ENCODE results near the gene TMEM237.

Gene TMEM237

DNA sequence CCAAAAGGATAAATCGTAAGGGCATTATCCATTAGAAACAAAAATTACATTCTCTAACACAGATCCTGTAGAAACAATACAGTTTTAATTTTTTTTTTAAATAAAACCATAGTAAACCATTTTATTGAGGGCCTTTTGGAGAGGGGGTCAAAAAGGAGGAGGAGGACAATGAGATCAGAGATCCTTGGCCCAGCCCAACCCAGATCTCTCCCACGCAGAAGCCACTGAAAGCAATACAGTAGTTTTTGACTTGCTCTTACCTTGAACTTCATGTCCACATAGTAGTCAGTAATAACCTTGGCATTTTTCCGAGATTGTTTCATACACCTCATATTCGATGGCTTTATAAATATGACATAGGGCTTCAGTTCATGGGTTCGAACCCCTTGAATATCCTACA is 4.1 kb upstream of the TMEM237 start:
- DNase-seq (ENCODE audit: low read depth) = no peak
- TF ChIP-seq, protein P1, sequence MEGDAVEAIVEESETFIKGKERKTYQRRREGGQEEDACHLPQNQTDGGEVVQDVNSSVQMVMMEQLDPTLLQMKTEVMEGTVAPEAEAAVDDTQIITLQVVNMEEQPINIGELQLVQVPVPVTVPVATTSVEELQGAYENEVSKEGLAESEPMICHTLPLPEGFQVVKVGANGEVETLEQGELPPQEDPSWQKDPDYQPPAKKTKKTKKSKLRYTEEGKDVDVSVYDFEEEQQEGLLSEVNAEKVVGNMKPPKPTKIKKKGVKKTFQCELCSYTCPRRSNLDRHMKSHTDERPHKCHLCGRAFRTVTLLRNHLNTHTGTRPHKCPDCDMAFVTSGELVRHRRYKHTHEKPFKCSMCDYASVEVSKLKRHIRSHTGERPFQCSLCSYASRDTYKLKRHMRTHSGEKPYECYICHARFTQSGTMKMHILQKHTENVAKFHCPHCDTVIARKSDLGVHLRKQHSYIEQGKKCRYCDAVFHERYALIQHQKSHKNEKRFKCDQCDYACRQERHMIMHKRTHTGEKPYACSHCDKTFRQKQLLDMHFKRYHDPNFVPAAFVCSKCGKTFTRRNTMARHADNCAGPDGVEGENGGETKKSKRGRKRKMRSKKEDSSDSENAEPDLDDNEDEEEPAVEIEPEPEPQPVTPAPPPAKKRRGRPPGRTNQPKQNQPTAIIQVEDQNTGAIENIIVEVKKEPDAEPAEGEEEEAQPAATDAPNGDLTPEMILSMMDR (IDR thresholded peaks at IDR 0.05; ENCODE audit: low read depth, low read length, missing control alignments) = no peak
- H3K4me3 ChIP-seq (ENCODE audit: low read depth, low read length) = no peak overlapping the region

DNA sequence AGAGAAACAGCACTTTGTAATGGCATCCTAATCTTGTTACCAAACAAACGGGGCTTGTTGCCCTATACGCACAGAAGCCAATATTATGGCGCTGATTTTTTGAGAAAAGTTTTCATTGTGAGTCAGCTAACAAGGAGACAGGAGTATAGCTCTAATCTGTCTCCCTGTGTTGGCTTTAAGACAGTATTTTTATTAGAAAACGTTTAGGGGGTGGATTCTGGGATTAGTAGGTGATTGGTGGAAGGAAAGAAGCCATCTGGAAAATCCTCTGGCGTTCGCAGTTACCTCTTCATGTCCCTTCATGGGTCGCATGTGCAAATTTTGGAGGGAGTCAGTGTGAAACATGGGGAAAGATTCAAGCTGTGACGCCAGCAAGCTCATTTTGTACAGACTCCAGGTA is 698 bp upstream of the TMEM237 start:
- H3K4me3 ChIP-seq (ENCODE audit: low read depth, low read length) = no peak overlapping the region
- DNase-seq (ENCODE audit: low read depth) = no peak
- TF ChIP-seq, protein P1 (IDR thresholded peaks at IDR 0.05; ENCODE audit: low read depth, low read length, missing control alignments) = no peak

DNA sequence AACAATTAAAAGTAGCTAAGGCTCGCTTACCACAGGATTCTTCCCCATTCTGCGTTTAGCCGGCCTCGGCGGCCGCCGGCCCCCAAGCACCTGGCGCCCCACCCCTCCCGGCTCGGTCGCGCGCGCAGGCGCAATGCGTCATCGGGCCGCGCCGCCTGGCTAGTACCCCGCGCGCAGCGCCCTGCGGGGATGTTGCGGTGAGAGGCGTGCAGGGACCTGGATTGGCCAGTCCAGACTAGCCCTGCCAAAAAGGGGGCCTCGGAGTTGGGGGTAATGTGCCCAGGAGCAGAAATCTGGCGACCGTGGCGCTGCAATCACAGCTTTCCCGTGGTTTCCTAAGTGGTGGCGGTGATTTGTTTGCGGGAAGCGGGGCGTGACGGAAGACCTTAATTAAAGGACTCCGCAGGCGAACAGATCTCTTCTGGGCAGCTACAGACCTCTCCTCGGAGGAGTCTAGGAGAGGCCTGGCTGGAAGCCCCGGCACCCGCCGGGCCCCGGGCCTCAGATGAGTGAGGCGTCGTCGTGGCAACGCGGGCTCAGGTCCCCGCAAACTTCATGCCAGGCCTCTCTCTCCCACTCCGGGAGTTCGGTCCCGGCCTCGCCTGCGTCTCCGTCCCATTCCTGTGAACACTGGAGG is 606 bp downstream of the TMEM237 start:
- TF ChIP-seq, protein P1 (IDR thresholded peaks at IDR 0.05; ENCODE audit: low read depth, low read length, missing control alignments) = no peak
- DNase-seq (ENCODE audit: low read depth) = peak; percentile 22

DNA sequence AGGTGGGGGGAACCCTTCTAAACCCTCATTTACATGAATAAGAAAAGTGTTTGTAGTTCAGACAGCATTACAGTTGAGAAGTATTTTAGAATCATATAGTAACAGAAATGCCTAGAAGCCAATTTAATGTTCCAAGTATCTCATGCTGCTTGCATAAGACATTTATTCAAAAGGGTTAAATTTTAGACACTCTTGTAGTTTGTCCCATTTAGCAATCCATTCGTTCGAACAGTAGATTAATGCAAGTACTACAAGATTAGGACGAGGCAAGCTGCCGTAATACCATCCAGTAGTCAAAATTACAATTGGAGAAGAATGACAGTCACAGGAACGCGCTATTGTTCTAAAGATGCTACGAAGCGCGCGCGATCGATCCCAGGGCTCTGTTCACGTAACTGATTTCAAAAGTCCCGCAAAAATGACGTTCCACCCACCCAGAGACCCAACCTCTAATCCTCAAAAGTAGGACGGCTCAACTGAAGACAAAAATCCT is 1.2 kb downstream of the TMEM237 start:
- TF ChIP-seq, protein P1 (IDR thresholded peaks at IDR 0.05; ENCODE audit: low read depth, low read length, missing control alignments) = no peak
- no peak for DNase-seq (ENCODE audit: low read depth)
- H3K4me3 ChIP-seq (ENCODE audit: low read depth, low read length) = peak overlapping the region; percentile 71

More for the DNA sequence above, 606 bp downstream of the TMEM237 start:
- peak overlapping the region; percentile 71 for H3K4me3 ChIP-seq (ENCODE audit: low read depth, low read length)

DNA sequence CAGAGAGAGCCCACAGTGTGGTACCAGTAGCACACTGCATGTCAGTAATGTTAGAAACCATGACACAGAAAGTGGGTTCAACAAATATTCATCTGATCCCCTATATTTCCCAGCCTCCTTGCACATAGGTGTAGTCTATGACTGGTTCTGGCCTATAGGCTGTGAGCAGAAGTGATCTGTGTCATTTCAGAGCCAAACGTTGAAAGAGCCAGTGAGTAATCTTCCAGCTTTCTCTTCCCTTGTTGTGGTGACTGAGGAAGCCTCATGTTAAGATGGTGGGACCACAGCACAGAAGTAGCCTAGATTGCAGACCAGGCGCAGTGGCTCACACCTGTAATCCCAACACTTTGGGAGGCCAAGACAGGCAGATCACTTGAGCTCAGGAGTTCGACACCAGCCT is 4.1 kb downstream of the TMEM237 start:
- no peak for DNase-seq (ENCODE audit: low read depth)
- TF ChIP-seq, protein P1 (IDR thresholded peaks at IDR 0.05; ENCODE audit: low read depth, low read length, missing control alignments) = no peak
- no peak overlapping the region for H3K4me3 ChIP-seq (ENCODE audit: low read depth, low read length)

DNA sequence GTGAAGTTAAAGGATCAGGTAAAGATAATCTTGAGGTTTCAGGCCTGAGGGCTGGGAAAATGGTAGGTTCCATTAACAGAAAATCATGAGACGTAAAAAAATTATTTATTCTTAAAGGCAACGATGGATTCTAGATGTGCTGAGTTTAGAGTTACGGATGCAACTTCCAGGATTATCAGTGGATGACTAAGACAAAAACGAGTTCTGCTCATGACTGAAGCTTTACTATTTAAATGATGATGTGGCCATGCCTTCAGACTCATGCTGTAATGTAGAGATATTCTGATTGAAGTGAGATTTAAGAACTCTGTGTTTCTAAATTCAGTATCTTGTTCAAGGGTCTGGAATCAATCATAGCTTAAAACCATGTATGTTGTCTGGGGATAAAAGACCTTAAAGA is 5.0 kb downstream of the TMEM237 start:
- no peak overlapping the region for H3K4me3 ChIP-seq (ENCODE audit: low read depth, low read length)
- no peak for DNase-seq (ENCODE audit: low read depth)
- TF ChIP-seq, protein P1 (IDR thresholded peaks at IDR 0.05; ENCODE audit: low read depth, low read length, missing control alignments) = no peak

DNA sequence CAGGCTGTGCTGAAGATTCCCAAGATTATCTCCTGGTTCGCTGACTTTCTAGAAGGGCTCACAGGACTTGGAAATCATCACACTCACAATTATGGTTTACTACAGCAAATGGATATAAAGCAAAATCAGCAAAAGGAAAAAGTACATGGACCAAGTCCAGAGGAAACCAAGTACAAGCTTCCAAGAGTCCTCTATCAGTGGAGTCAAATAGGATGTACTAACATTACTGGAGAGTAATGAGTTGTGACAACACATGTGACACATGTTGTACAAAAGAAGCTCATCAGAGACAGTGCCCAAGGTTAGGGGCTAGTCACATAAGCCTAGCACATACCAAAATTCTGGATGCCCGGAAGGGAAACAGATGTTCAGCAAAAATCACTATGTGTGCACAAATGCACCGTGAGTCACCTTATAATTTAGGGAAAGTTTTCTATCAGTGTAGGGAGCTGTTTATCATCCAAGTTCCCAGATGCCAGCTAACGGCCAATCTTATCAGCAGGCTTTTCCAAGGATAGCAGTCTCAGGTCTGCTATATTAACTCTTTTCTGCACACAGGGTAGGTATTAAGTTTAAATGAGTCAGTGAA is 9.5 kb downstream of the TMEM237 start:
- DNase-seq (ENCODE audit: low read depth) = no peak
- TF ChIP-seq, protein P1 (IDR thresholded peaks at IDR 0.05; ENCODE audit: low read depth, low read length, missing control alignments) = no peak

More for the DNA sequence above, 9.5 kb downstream of the TMEM237 start:
- no peak overlapping the region for H3K4me3 ChIP-seq (ENCODE audit: low read depth, low read length)
